Ishikawa (cell line): ENCODE data around the gene SLC28A3.

ENCODE experiments used
- CEBPB ChIP-seq: IDR thresholded peaks from 2 replicates; pipeline ENCODE4 v1.6.1; 2012
- CREB1 ChIP-seq: IDR thresholded peaks from 2 replicates; pipeline ENCODE4 v1.6.1; 2012; ENCODE audit warnings: low read depth
- EGR1 ChIP-seq: IDR thresholded peaks from 2 replicates; pipeline ENCODE4 v1.6.1; 2012
- EP300 ChIP-seq: IDR thresholded peaks from 2 replicates; pipeline ENCODE4 v1.6.1; 2012; ENCODE audit warnings: borderline replicate concordance
- FOXM1 ChIP-seq: IDR thresholded peaks from 2 replicates; pipeline ENCODE4 v1.6.1; 2012; ENCODE audit warnings: low read depth, borderline replicate concordance
- NFIC ChIP-seq: IDR thresholded peaks from 2 replicates; pipeline ENCODE4 v1.6.1; 2012
- TAF1 ChIP-seq: IDR thresholded peaks from 2 replicates; pipeline ENCODE4 v1.6.1; 2012; ENCODE audit warnings: low read depth, mild to moderate bottlenecking
- TCF12 ChIP-seq: IDR thresholded peaks from 2 replicates; pipeline ENCODE4 v1.6.1; 2012; ENCODE audit warnings: low read depth
- TEAD4 ChIP-seq: IDR thresholded peaks from 2 replicates; pipeline ENCODE4 v1.6.1; 2012
- USF1 ChIP-seq: IDR thresholded peaks from 2 replicates; pipeline ENCODE4 v1.6.1; 2012
- YY1 ChIP-seq: IDR thresholded peaks from 2 replicates; pipeline ENCODE4 v1.6.1; 2012; ENCODE audit warnings: low read depth
- ZBTB7A ChIP-seq: IDR thresholded peaks from 2 replicates; pipeline ENCODE4 v1.6.1; 2012; ENCODE audit warnings: low read depth
- TF ChIP-seq, protein P1 (sequence below): IDR thresholded peaks from 2 replicates; pipeline ENCODE4 v1.6.1; 2012
- TF ChIP-seq, protein P2 (sequence below): IDR thresholded peaks from 2 replicates; pipeline ENCODE4 v1.6.1; 2012; ENCODE audit warnings: low read depth, mild to moderate bottlenecking

DNA sequence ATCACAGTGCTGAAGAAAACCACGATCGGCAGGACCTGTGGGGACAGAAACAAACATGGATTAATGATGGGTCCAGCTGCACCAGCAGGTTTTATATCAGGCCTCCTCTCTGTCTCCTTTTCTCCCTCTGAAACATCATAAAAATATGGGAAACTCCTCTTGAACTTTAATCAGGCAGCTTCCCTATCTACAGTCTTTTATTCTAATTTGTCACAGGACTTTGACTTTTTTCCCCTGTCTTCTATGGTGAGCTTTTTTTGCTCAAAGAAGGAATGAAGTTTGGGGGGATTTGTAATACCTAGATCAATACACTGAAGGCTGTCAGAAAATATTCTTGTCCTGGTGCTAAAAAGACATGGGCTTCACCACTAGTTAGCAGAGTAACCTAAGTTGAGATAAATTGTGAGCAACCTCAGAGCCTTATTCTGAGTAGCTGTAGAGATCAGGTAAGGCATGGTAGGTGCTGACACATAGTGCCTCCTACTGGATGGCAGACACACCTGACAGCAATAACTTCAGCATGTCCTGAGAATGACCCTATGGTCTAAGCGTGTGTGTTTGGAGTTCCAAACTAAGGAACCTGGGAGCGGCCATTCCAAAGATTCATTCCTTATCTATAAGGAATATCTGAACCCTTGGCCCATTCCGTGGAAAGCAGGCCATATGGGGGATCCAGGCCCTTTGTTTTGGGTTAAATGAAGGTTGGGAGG is 46.2 kb downstream of the SLC28A3 start:
- TF ChIP-seq TAF1: no peak
- TF ChIP-seq CEBPB: no peak
- no peak for TF ChIP-seq EP300
- TF ChIP-seq NFIC: no peak
- no peak for TF ChIP-seq TCF12
- TF ChIP-seq, protein P1, sequence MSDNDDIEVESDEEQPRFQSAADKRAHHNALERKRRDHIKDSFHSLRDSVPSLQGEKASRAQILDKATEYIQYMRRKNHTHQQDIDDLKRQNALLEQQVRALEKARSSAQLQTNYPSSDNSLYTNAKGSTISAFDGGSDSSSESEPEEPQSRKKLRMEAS: no peak
- TF ChIP-seq, protein P2, sequence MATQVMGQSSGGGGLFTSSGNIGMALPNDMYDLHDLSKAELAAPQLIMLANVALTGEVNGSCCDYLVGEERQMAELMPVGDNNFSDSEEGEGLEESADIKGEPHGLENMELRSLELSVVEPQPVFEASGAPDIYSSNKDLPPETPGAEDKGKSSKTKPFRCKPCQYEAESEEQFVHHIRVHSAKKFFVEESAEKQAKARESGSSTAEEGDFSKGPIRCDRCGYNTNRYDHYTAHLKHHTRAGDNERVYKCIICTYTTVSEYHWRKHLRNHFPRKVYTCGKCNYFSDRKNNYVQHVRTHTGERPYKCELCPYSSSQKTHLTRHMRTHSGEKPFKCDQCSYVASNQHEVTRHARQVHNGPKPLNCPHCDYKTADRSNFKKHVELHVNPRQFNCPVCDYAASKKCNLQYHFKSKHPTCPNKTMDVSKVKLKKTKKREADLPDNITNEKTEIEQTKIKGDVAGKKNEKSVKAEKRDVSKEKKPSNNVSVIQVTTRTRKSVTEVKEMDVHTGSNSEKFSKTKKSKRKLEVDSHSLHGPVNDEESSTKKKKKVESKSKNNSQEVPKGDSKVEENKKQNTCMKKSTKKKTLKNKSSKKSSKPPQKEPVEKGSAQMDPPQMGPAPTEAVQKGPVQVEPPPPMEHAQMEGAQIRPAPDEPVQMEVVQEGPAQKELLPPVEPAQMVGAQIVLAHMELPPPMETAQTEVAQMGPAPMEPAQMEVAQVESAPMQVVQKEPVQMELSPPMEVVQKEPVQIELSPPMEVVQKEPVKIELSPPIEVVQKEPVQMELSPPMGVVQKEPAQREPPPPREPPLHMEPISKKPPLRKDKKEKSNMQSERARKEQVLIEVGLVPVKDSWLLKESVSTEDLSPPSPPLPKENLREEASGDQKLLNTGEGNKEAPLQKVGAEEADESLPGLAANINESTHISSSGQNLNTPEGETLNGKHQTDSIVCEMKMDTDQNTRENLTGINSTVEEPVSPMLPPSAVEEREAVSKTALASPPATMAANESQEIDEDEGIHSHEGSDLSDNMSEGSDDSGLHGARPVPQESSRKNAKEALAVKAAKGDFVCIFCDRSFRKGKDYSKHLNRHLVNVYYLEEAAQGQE: no peak
- no peak for TF ChIP-seq EGR1
- TF ChIP-seq YY1: no peak
- TF ChIP-seq USF1: no peak
- no peak for TF ChIP-seq ZBTB7A
- no peak for TF ChIP-seq CREB1
- no peak for TF ChIP-seq FOXM1
- no peak for TF ChIP-seq TEAD4
